Amniotic stem cell (primary cell): ENCODE data around the gene ZNF212.

Experiments
- DNase-seq: peaks from one replicate; lab custom pipeline; 2025; lab: John Stamatoyannopoulos, UW

Gene ZNF212

DNA sequence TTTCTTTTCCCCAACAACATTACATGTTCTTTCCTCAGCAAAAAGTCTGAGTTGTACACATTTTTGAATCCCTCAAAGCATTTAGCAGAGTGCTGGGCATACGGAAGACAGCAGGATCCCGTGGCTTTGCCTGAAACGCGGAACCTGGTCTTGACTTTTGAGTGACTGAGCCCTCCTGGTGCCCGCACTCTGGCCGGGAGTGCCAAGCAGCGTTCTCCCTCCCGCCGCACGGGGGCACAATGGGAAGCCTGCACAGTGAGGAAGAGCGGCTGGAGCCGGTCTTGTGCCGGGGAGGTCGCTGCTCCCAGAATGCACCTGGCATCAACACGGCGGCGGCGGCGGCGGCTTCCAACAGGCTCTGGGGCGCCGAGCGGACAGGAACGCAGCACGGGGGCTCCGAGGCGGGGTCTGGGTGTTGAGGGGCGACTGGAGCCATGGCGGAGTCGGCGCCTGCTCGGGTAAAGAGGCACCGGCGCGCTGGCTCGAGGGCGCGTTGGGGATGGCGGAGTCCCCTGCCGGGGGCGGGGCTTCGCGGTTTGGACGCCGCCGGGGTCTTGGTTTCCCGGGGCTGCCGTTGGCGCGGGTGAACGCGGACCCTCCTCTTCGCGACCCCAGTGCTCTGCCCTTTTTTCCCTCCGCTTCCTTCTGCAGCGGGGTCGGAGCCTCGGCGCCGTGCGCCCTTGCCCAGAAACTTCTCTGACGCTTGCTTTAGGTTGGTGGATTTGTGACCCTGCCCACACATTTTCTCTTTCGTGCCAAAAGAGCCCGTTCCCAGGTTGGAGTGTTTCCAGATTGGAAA, at the start of gene ZNF212:
Gene ZNF212, plus strand, starts transcription at position 307 of the 799 bp plus-strand sequence. Its CDS starts 128 bp downstream, at position 435.
- peak; percentile 89 for DNase-seq

DNA sequence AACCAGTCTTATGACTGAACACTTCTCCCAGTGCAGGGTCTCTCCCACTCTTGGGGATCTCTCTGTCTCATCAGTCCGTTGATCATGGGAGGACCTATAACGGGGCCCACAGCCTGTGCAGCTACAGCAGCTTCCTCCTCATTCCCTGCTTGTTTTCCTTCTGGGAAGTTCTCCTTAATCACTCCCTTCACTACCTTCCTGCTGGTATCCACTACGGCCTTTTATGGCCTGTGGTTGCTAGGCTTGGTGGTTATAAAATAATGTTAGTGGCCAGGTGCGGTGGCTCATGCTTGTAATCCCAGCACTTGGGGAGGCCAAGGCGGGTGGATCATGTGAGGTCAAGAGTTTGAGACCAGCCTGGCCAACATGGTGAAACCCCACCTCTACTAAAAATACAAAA, 47.6 kb upstream of the ZNF212 start:
- no peak for DNase-seq

DNA sequence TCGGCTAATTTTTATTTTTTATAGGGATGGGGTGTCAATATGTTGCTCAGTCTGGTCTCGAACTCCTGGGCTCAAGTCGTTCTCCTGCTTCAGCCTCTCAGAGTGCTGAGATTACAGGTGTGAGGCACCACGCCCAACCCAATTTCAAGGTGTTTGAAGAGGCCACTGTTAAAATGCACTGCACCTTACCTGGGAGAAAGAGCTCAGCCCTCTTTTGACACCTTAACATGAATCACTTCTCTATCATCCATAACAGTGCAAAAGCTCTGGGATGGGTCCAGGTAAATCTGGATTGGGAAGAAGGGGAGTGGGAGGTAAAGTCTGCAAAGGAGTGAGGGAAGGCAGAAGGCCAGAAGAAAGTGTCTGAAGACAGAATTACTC, 44.7 kb upstream of the ZNF212 start:
- DNase-seq, result no peak

DNA sequence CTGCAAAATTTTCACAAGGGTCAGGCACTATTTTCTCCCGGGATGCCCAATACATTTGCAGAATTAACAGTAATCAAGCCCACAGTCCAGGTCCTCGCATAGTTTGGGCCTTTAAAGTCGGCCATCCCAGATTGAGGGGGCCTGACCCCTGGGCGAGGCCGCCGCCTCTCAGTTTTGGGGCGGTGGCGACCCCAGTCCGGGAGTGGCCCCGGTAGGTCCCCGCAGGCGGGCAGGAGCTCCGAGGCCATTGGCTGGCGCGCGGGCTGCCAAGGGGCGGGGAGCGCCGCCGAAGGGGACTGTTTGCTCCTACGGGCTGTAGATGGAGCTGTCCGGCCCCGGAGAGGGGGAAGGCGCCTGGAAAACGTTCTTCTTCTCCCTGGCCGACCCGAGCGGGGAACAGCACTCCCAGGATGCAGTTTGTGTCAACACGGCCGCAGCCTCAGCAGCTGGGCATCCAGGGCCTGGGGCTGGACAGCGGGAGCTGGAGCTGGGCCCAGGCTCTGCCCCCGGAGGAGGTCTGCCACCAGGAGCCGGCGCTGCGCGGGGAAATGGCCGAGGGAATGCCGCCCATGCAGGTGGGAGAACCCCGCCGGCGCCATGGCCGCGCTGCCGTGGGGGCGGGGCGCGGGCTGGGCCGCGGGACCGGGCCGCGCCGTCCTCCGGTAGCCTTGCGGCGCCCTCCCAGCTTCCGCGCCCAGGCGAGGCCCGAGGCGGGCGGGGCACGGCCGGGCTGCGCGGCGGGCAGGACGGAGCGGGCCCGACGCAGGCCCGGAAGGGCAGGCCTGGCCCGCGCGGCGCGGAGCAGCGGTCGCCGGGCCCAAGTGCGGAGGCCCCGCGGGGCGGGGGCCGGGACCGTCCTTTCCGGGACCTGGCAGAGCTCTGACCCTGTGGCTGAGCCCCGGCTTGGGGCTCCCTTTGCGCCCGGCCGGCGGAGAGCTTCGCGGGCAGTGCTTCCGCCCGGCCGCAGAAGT, 44.0 kb upstream of the ZNF212 start, which contains the start of gene ZNF282:
Gene ZNF282, plus strand, starts transcription at position 367 of the 971 bp plus-strand sequence. Its CDS starts 44 bp downstream, at position 411.
- DNase-seq, result peak; percentile 82

DNA sequence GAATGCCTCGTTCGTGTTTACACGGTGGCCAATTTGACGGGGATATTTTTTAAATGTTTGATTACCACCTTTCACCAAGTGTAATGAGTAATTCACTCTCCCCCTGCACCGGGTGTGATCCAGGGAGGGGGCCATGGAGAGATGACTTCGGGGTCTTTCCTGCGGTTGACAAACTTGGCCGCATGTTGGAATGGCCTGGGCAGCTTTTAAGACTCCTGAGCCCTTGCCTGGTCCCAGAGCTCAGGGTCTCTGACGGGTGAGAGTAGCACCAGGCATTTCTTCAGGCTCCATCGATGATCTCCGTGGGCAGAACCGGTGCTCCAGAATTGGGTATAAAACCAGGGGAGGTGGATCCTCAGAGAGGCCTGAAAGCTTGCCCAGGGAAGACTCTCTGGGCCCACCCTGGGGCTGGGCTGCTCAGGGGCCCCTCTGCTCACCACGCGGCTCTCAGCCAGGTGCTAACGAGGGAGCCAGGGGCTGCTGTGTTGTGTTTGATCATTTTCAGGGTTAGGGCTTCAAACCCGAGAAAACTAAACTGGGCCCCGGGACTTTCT, 43.2 kb upstream of the ZNF212 start:
- no peak for DNase-seq

DNA sequence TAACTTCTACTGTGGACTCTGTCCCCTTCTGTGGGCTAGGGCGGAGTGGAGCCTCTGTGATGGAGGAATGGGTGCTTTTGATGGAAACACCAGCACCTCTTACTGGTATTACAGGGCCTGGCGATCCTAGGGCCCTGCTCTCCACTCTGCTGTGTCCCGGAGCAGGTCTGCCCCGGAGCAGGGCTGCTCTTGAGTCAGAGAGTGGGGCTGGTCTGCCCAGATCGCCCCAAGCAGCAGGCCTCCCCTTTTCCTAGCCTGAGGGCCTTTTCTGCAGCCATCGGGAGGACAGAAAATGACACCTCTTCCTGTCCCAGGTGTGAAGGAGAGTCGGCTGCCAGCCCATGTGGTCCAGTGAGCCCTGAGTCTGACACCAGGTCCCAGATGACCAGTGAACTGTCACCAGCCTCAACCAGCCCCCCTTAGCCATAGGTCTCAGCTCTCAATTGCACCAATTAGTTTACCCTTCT, 42.7 kb upstream of the ZNF212 start:
- no peak for DNase-seq

DNA sequence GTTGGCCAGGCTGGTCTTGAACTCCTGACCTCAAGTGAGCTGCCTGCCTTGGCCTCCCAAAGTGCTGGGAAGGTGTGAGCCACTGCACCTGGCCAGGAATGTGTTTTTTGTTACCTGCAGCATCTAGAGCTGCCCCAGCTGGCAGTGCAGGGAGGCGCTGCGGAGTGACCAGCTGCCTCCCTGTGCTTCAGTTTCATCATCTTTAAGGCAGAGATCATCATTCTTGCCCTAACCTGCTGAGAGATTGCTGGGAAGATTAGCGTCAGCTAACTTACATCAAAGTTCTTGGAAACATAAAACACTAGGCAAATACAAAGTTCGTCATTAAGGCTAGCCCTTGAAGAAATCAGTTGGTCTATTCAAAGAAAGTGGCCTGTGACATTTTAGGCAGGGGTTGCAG, 41.8 kb upstream of the ZNF212 start:
- no peak for DNase-seq

DNA sequence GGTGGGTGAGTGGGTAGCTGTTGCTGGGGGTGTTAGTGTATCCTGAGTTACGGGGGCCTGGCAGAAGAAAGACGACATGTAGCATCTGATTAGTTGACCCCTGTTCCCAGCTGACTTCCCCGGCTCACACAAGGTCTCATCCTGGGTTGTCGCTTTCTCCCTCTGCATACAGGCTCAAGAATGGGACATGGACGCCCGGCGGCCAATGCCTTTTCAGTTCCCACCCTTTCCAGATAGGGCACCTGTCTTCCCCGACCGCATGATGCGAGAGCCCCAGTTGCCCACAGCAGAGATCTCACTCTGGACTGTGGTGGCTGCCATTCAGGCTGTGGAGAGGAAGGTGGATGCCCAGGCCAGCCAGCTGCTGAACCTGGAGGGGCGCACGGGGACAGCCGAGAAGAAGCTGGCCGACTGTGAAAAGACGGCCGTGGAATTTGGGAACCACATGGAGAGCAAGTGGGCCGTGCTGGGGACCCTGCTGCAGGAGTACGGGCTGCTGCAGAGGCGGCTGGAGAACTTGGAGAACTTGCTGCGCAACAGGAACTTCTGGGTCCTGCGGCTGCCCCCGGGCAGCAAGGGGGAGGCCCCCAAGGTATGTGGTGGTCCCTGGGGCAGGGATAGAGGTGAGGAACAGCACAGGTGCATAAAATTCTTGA, 41.2 kb upstream of the ZNF212 start:
- no peak for DNase-seq

DNA sequence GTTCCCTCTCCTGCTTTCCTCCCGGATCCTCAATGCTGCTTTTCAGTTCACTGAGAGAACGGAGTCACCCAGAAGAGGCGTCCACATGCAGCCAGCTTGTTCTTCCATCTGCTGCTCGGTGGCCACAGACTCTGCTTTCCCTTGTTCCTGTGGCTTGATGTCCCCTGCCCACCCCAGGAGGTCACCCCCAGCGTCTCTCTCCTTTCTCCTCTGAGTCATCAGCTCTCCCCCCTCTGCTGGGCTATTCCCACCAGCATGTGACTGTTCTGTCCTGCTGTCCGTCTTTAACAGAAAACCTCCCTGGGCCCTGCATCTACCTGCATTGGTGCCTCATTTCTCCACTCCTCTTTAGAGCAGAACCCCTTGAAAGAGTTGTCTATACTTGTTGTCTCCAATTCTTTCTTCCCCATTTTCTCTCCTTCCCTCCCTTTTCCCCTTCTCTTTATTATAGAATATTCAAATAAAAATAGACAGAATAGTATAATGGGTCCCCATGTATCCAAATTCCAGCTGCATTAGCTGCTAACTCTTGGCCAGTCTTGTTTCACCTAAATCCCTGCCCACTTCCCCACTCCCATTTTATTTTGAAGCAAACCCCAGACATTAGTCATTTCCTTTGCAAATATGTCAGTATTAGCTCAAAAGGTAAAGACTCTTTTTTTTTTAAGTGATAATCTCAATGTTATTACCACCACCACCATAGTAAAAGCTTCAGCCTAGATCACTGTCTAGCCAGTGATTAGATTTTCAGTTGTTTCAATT, 40.0 kb upstream of the ZNF212 start:
- no peak for DNase-seq

DNA sequence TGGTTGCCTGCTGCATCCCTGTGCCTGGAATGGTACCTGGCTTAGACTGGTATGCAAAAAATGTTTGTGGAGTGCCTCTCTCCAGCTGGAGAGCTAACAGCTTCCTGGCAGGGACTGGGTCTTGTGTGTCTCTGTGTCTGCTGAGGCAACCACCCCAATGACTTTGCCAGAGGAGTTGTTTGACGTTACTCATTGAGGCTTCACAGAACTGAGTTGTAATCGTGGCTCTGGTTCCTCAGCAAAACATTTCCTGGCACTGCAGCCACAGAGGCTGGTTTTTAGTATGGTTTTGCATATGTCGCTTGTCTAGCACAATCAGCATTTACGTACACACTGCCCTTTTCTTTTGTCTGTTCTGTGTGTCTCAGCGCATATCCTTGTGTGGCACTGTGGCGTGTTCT, 36.6 kb upstream of the ZNF212 start:
- no peak for DNase-seq

DNA sequence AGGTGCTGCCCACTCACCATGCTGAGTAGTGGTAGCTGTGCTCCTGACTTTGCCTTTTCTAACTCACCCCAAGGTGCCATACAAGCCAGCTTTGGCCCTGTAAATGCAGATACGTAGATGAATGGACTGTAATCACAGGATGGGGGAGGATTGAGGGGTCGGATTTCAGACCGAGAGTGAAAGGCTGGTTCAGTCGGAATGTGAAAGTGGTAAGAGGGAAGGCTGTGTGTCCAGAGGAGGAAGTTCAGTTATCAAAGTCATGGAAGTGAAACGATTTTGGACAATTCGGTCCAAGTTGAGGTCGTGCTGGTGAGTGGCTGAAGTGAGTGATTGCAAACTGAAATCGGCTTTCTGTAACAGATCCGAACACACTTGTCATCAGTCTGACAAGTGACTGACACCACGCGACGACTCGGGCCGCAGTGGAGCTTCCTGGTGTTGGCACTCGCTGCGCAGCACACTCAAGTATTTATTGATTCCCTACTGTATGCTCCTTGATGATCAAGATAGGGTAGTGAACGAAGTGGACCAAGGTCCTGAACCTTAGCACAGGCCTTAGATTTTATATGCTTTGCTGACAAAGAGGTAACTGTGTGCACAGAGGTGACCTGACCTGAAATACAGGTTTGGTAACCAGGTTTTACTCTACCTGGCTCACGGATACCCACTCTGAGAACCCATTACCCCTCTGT, 33.6 kb upstream of the ZNF212 start:
- no peak for DNase-seq

DNA sequence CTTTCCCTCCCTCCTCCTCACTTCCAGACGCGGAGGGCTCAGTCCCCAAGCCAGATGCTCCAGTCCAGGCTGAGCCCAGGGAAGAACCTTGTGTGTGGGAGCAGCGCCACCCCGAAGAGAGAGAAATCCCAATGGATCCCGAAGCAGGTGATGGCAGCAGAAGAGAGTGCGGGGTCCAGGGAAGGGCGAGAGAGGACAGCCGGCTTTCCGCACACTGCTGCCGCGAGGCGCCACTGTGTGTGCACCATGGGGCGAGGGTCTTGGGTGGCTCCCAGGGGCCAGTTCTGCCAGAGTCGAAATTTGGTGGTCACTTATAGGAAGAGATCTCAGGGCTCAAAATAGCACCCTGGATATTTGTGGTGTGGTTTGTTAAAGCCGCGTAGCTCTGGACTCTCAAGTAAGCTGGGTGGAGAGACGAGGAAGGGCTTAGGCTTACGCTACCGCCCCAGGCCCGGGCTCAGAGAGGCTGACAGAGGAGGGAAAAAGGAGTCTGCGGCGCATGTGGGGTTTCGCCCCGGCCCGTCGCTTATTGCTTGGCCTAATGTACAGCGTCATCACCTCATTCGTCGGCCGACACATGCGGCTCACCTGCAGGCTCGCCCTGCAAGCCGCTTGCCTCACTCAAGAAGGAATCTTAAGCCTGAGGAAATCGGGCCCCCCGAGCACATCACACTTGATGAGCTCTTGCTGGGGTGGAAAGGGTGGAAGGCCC, 32.0 kb upstream of the ZNF212 start:
- DNase-seq, result no peak

DNA sequence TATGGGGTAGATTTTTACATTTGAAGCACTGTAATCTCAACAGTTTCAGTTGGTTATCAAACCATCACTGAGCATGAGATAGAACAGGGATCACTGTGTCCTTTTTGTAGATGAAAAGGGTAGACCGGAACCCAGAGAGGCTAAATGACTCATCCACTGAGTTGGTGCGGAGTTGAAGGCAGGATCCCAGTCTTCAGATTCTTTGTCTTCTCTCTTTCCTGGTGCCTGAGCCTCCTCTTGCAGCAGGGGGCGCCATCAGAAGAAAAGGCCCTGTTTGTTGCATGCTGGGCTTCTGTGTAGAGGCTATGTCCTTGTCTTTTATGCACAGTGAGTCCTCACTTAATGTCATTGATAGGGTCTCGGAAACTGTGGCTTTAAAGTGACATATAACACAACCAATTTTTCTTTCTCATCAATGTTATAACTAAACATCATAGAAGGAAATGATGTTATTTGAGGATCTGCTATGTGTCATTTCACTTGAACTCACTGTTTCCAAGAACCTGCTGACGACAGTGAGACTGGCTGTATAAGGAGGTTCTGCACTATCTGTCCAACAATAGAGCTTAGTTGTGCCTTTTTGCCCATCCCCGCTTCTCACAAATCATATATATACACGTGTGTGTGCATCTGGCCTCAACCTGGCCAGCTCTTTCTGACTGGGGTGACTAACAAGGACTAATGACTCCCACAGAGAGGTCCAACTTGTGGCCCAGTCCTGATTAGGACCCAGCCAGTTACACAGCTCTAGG, 29.8 kb upstream of the ZNF212 start:
- no peak for DNase-seq

DNA sequence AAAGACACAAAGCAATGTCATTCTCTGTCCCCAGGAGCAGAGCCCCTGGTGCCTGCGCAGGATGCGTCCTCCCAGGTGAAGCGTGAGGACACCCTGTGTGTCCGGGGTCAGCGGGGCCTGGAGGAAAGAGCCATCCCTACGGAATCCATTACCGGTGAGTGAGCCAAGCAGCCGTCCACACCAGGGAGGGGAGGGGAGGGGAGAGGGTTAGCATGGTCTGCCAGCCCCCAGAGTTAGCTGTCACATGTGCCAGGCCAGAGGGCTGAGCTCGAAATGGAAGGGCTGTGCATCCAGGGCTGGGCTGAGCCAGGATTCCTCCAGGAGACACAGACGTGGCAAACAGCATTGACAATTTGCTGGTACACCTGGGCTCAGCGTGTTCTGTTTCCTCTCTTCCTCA, 28.9 kb upstream of the ZNF212 start:
- DNase-seq, result no peak

DNA sequence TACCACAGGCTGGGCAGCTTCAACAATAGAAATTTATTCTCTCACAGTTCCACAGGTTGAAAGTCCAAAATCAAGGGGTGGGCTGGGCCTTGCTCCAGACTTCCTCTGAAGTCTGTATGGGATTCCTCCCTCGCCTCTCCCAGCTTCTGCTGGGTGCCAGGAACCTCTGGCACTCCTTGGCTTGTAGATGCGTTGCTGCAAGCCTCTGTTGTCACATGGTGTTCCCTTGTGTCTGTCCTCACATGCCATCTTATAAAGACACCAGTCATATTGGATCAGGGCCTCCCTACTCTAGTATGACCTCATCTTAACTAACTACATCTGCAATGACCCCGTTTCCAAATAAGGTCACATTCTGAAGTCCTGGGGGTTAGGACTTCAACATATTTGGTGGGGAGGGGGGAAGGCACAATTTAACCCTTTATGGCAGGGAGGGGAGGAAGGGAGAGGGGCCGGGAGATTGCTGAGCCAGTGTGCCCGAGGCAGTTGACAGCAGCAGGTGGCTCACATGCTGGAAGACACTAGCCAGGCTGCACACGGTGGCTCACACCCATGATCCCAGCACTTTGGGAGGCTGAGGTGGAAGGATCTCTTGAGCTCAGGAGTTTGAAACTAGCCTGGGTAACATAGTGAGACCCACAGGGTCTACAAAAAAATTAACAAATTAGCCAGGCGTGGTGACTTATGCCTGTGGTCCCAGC, 25.3 kb upstream of the ZNF212 start:
- DNase-seq, result no peak

DNA sequence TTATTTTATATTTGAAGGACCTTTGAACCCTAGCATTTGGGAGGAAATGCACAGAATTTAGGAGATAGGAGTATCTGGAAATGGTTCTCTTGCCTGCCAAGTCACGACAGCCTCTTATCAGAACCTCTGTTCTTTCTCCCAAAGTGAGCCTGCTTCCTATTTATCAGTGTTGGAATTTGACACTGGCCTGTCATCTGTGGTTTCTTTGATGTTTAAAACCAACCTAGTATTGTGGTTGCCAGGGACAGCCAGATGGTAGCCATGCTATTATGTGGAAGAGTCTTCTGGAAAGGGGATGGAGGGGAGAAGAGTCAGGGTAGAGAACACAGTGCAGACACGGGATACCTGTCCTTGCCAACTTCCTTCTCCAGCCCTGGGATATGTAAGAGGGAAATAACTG, 23.0 kb upstream of the ZNF212 start:
- DNase-seq, result no peak

DNA sequence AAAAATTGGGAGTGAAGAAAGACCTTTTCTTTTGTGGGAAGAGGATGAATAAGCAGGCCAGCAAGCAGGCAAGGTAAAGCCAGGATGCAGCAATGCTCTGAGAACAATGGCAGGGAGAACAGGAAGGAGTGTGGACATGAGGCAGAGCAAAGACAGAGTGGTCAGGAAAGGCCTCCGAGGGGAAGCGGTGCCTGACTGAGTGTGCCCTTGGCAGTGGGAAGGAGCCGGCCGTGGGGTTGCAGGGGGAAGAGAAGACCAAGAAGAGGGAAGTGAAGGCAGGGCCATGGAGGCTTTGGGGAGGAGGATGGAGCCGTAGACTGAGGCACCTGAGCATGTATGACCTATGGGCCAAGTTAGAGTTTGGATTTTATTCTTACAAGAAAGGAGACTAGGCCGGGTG, 21.9 kb upstream of the ZNF212 start:
- DNase-seq, result no peak
